Heart right ventricle (tissue), 16 donors: ENCODE results near the gene ERMAP. TPM values are rescaled to one million over a fixed set of nuclear protein-coding genes. Genes with fewer than 3 reads are reported as not detected.

ENCODE experiments used
- ATAC-seq, 8 donors: fragments of 200-7000 bp; cut with Tn5 transposase; one replicate each; pipeline ENCODE4 v1.9.1; 2020; ENCODE audit warnings: mild to moderate bottlenecking in 8 of 8, moderate library complexity in 8 of 8, moderate number of reproducible peaks in 1 of 8
- DNase-seq, 2 donors: peaks; one replicate each; pipeline ENCODE4 v3.0.0-alpha.2; 2020
- H3K27ac ChIP-seq, 10 donors: fragments of 200-600 bp; sonication (generic) in 2 of 10; one replicate each; pipeline versions ENCODE4 v1.5.0 to v1.8.0; 2020 to 2022; ENCODE audit warnings: mild to moderate bottlenecking in 3 of 10
- H3K27me3 ChIP-seq, 7 donors: fragments of 200-600 bp; one replicate each; pipeline ENCODE4 v1.8.0; 2021 to 2022; ENCODE audit warnings: mild to moderate bottlenecking in 2 of 7
- H3K36me3 ChIP-seq, 9 donors: fragments of 200-600 bp; sonication (generic) in 1 of 9; one replicate each; pipeline versions ENCODE4 v1.5.0 to v1.8.0; 2020 to 2022; ENCODE audit warnings: mild to moderate bottlenecking in 2 of 9
- H3K4me1 ChIP-seq, 9 donors: fragments of 200-600 bp; sonication (generic) in 1 of 9; one replicate each; pipeline versions ENCODE4 v1.5.0 to v1.8.0; 2020 to 2022; ENCODE audit warnings: mild to moderate bottlenecking in 4 of 9
- H3K4me3 ChIP-seq, 10 donors: fragments of 200-600 bp; sonication (generic) in 2 of 10; one replicate each; pipeline versions ENCODE4 v1.5.0 to v1.8.0; 2020 to 2022; ENCODE audit warnings: mild to moderate bottlenecking in 7 of 10, moderate library complexity in 2 of 10
- H3K9me3 ChIP-seq, 11 donors: fragments of 200-600 bp in 10 of 11; sonication (generic) in 2 of 11; one replicate each; pipeline versions ENCODE4 v1.5.0 to v1.8.0; 2013 to 2022; ENCODE audit warnings: mild to moderate bottlenecking in 2 of 11, control low read depth in 1 of 11, moderate library complexity in 1 of 11
- WGBS, 2 donors: extraction: QIAGEN DNeasy Blood & Tissue Kit; methylation state at CpG; one replicate each; pipeline ENCODE4 v1.1.7; 2013; ENCODE audit warnings: inconsistent platforms in 1 of 2; 5-methylcytosine and 5-hydroxymethylcytosine counted together
- intact Hi-C, 10 donors: fragments of 100-400 bp; cut with DNase I; formaldehyde crosslinking; loops; one replicate each; pipeline versions ENCODE4 v1.11.1 to v1.14.2; 2022
- polyA plus RNA-seq, 2 donors: library from polyadenylated mRNA; stranded (reverse); fragments of 200-250 nt; gene quantifications; one replicate each; pipeline ENCODE4 v1.2.3, GENCODE V29; 2013
- total RNA-seq, 10 donors: library from RNA; stranded (reverse); fragmentation: NEBNext Ultra II Directional in 3 of 10; extraction: Animal tissue kit (Norgen Biotek cat#: 25700) in 3 of 10; gene quantifications; one replicate each; pipeline versions ENCODE4 v1.2.1 to v1.2.4, GENCODE V29; 2021 to 2023
- TF ChIP-seq, protein P1 (sequence below), 9 donors: fragments of 200-600 bp; sonication (generic) in 2 of 9; IDR thresholded peaks; one replicate each; pipeline versions ENCODE4 v1.5.0 to v1.8.0; 2021 to 2022; ENCODE audit warnings: antibody characterized with exemption in 9 of 9, mild to moderate bottlenecking in 5 of 9, moderate library complexity in 1 of 9
- donor health status: Arrhythmogenic right ventricular cardiomyopathy.
- donor health status: ischemic (EF 13 %, LVEDD 7.1; RV severe dilation, severe dysfunction).
- donor health status: healthy with polysubstance abuse.
- donor health status: DM: no; HTN: yes; CAD: no.
- donor health status: DM: no; HTN: no; CAD: no.
- donor health status: ischemic (EF 25% LVEDD 6.9; RV normal size, moderate dysfunction).
- donor health status: ischemic (EF 25% LVEDD 5.7; RV mildly dilated, moderate dysfunction).
- donor health status: healthy.
- donor health status: DM: yes; HTN: yes; CAD: no.
- donor health status: Ischemic cardiomyopathy.
- donor health status: ischemic (EF 35%, LVEDD 5.7; RV mildly dilated, moderate dysfunction).
- donor health status: nonischemic (EF 11% LVEDD 7.7; RV severe dilation, severe dysfunction).
- donor health status: DM: yes; HTN: yes; CAD: no.
- donor health status: PGD.
- donor health status: ischemic (EF 29% LVEDD 5.4; RV normal size, mild dysfunction).
- donor health status: nonischemic (EF 23%, LVEDD 6.1; RV moderate dilation, normal function).

Gene ERMAP
- total and polyA plus RNA-seq, 12 donors = 1.4 to 6.1 (median 5.0) TPM

DNA sequence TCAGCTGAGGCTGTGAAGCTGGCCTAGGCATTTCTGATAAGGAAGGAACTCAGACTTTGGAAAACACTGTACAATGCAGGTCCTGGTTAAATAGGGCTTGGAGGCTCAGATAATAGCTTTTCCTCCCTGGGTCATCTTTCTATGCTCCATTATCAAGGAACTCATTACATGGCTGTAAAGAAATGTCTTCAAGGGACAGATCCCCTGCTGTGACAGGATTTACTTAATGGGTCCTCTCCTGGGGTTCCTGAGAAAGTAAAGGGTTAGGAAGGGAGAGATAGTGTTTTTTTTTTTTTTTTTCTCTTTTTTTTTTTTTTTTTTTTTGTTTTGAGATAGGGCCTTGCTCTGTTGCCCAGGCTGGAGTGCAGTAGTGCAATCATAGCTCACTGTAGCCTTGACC is 14.4 kb downstream of the ERMAP start:
- TF ChIP-seq, protein P1, sequence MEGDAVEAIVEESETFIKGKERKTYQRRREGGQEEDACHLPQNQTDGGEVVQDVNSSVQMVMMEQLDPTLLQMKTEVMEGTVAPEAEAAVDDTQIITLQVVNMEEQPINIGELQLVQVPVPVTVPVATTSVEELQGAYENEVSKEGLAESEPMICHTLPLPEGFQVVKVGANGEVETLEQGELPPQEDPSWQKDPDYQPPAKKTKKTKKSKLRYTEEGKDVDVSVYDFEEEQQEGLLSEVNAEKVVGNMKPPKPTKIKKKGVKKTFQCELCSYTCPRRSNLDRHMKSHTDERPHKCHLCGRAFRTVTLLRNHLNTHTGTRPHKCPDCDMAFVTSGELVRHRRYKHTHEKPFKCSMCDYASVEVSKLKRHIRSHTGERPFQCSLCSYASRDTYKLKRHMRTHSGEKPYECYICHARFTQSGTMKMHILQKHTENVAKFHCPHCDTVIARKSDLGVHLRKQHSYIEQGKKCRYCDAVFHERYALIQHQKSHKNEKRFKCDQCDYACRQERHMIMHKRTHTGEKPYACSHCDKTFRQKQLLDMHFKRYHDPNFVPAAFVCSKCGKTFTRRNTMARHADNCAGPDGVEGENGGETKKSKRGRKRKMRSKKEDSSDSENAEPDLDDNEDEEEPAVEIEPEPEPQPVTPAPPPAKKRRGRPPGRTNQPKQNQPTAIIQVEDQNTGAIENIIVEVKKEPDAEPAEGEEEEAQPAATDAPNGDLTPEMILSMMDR (IDR thresholded peaks at IDR 0.05) = no peak
- H3K4me1 ChIP-seq = no peaks in the 10 kb centered on the region
- no peak for ATAC-seq
- no peak overlapping the region for H3K4me3 ChIP-seq
- no peak overlapping the region for H3K27ac ChIP-seq
- no peak for DNase-seq
- H3K27me3 ChIP-seq = no peaks in the 10 kb centered on the region
- H3K36me3 ChIP-seq = peaks cover 0 to 34% (median 0%) of the 10 kb centered on the region in 9 donors
- intact Hi-C loops = no loop called here
- no peaks in the 10 kb centered on the region for H3K9me3 ChIP-seq

DNA sequence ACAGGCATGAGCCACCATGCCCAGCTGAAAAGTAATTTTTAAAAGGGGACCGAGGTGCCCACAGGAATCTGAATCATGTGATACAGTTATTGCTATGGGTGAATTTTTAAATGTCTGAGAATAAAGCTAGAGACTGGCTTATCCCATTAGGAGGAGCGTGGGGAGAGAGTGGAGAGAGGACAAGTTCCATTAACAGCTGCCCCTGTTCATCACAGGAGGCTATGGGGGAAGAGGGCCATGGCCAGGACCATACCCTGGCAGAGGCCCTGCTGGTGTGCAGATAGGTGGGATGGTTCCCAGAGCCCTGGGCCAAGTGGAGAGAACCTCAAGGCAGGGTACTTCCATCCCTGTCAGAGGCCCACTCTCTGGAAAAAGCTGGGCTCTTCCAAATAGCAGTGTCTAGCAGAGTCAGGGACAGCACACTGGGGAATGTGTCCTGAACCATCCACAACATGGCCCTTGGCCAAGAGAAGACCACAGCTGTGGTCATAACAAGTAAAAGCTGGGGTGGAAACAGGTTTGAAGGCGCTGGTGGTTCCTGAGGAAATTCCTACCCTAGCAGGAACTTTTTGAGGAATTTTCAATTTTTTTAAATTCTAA is 15.8 kb downstream of the ERMAP start:
- 92 to 93% methylated on average over 3 of the region's 3 CpGs for WGBS, 2 donors
- H3K4me1 ChIP-seq = no peaks in the 10 kb centered on the region
- no peaks in the 10 kb centered on the region for H3K9me3 ChIP-seq
- H3K27ac ChIP-seq = no peak overlapping the region
- intact Hi-C loops = no loop called here
- peaks cover 0 to 35% (median 0%) of the 10 kb centered on the region in 9 donors for H3K36me3 ChIP-seq
- no peaks in the 10 kb centered on the region for H3K27me3 ChIP-seq
- DNase-seq (no peak), ATAC-seq (no peak)
- TF ChIP-seq, protein P1 (IDR thresholded peaks at IDR 0.05) = no peak
- no peak overlapping the region for H3K4me3 ChIP-seq

DNA sequence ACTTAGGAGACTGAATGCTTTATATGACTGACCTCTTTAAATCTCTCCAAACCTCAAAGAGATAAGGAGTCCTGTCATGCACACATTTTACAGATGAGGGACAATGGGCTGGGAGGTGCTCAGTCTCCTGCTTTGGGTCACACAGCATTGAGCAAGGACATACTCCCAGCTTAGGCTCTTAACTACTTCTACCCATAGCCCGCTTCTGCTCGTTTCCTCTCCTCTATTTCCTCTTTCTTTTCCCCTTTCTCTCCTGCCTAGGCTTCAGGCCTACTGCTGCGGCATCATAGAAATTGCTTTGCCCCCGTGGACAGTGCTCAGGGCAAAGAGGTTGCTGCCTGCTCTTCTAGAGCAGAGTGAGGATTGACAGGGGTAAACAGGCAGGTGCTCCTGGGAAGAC is 17.1 kb downstream of the ERMAP start:
- DNase-seq = no peak
- H3K27ac ChIP-seq = no peak overlapping the region
- no peaks in the 10 kb centered on the region for H3K27me3 ChIP-seq
- ATAC-seq = no peak
- no peaks in the 10 kb centered on the region for H3K9me3 ChIP-seq
- intact Hi-C loops = no loop called here
- peaks cover 0 to 43% (median 0%) of the 10 kb centered on the region in 9 donors for H3K36me3 ChIP-seq
- H3K4me3 ChIP-seq = no peak overlapping the region
- WGBS, 2 donors = 82 to 94% methylated on average over 4 of the region's 4 CpGs
- TF ChIP-seq, protein P1 (IDR thresholded peaks at IDR 0.05) = no peak
- H3K4me1 ChIP-seq = peaks cover 0 to 5% (median 0%) of the 10 kb centered on the region in 9 donors

DNA sequence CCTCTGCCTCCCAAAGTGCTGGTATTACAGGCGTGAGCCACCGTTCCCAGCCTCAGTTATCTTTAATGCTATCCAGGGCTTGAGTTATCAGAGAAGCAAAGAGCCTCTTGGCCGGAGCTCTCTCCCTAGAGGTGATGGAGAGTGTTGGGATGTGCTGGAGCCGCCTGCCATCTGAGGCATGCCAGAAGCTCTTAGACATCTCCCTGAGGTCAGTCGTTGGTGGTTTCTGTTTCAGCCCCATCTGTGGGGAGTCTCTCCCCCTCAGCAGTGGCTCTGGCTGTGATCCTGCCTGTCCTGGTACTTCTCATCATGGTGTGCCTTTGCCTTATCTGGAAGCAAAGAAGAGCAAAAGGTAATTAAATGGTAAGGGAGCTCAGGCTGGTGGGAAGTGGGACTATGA is 17.9 kb downstream of the ERMAP start:
- intact Hi-C loops = no loop called here
- peaks cover 0 to 5% (median 0%) of the 10 kb centered on the region in 9 donors for H3K4me1 ChIP-seq
- no peak overlapping the region for H3K27ac ChIP-seq
- DNase-seq (no peak), ATAC-seq (no peak)
- H3K27me3 ChIP-seq = no peaks in the 10 kb centered on the region
- H3K36me3 ChIP-seq = peaks cover 0 to 38% (median 0%) of the 10 kb centered on the region in 9 donors
- TF ChIP-seq, protein P1 (IDR thresholded peaks at IDR 0.05) = no peak
- no peaks in the 10 kb centered on the region for H3K9me3 ChIP-seq
- H3K4me3 ChIP-seq = no peak overlapping the region
- 65 to 75% methylated on average over 5 of the region's 5 CpGs for WGBS, 2 donors
